HepG2 (cell line): ENCODE results near the gene MYO7B. TPM values are rescaled to one million over a fixed set of nuclear protein-coding genes. Genes with fewer than 3 reads are reported as not detected.

Experiments
- ATAC-seq: fragments of 200-7000 bp; cut with Tn5 transposase; 3 replicates; pipeline ENCODE4 v1.9.1; 2020; ENCODE audit warnings: mild to moderate bottlenecking, moderate library complexity
- BruUV-seq: library from RNA; stranded (reverse); fragments of 400-500 nt; replicated peaks from 2 replicates; lab custom pipeline; 2021; lab: Mats Ljungman, UMichigan
- CTCF ChIA-PET: fragments of 300-600 bp; formaldehyde crosslinking; extraction: SDS; loops from one replicate; lab custom pipeline; 2021; ENCODE audit warnings: low total read pairs, inconsistent platforms, low intra/inter-chr PET ratio; lab: Yijun Ruan, JAX
- POLR2A ChIA-PET: fragments of 350-600 bp; sonication (Branson Sonifier 250); formaldehyde crosslinking; loops from one replicate; lab custom pipeline; 2020; ENCODE audit warnings: antibody characterized with exemption, inconsistent platforms; lab: Yijun Ruan, JAX
- DNase-seq: peaks from one replicate; pipeline ENCODE4 v3.0.0-alpha.2; 2015; ENCODE audit warnings: low spot score
- FAIRE-seq: peaks from 3 replicates; lab custom pipeline; 2011; peaks lifted over from hg19 to GRCh38; lab: Jason Lieb, UNC
- H2AFZ ChIP-seq: one replicate; pipeline ENCODE4 v1.6.1; 2011; ENCODE audit warnings: low read length, inconsistent platforms
- H3K27ac ChIP-seq: fragments of 300-600 bp; 3 replicates; pipeline ENCODE4 v1.8.0; 2011; ENCODE audit warnings: mixed run types, mild to moderate bottlenecking, mixed read lengths, low read length, inconsistent platforms; ENCODE audit not compliant: insufficient read depth; ENCODE audit errors: extremely low read length
- H3K27me3 ChIP-seq, 2 experiments: fragments of 200-600 bp in 1 of 2; 2 replicates in 1 of 2; 3 replicates in 1 of 2; pipeline versions ENCODE4 v1.6.0 to v1.8.0; 2011; ENCODE audit warnings: low read length in 2 of 2, mild to moderate bottlenecking in 2 of 2, moderate library complexity in 2 of 2, inconsistent platforms in 1 of 2; ENCODE audit not compliant: insufficient read depth in 2 of 2, control insufficient read depth in 1 of 2
- H3K36me3 ChIP-seq, 2 experiments: fragments of 200-600 bp in 1 of 2; replicated peaks in 1 of 2; 2 replicates in 1 of 2; 3 replicates in 1 of 2; pipeline versions ENCODE4 v1.5.1 to v1.8.0; 2011; ENCODE audit warnings: low read length in 2 of 2, inconsistent platforms in 1 of 2; ENCODE audit not compliant: insufficient read depth in 2 of 2, control insufficient read depth in 1 of 2
- H3K4me1 ChIP-seq: 2 replicates; pipeline ENCODE4 v1.5.1; 2012; ENCODE audit warnings: low read length, inconsistent platforms; ENCODE audit not compliant: insufficient read depth
- H3K4me2 ChIP-seq: 2 replicates; pipeline ENCODE4 v1.6.0; 2011; ENCODE audit warnings: low read depth, low read length, inconsistent platforms
- H3K4me3 ChIP-seq, 3 experiments: fragments of 200-600 bp in 1 of 3; sonication (generic), shearing (Covaris generic) in 1 of 3; replicated peaks in 1 of 3; 2 replicates each; pipeline ENCODE4 v1.5.1; 2011 to 2016; ENCODE audit warnings: low read length in 3 of 3, inconsistent platforms in 2 of 3, low read depth in 2 of 3, mild to moderate bottlenecking in 2 of 3, control low read depth in 1 of 3, mixed read lengths in 1 of 3; ENCODE audit not compliant: insufficient read depth in 1 of 3
- H3K79me2 ChIP-seq: one replicate; pipeline ENCODE4 v1.6.1; 2011; ENCODE audit warnings: low read length, inconsistent platforms; ENCODE audit not compliant: insufficient read depth
- H3K9ac ChIP-seq: 2 replicates; pipeline ENCODE4 v1.6.0; 2011; ENCODE audit warnings: mild to moderate bottlenecking, low read depth, low read length, inconsistent platforms; ENCODE audit not compliant: insufficient read depth
- H3K9me3 ChIP-seq: 2 replicates; pipeline ENCODE4 v1.5.1; 2012; ENCODE audit warnings: mild to moderate bottlenecking, low read length
- H4K20me1 ChIP-seq: 2 replicates; pipeline ENCODE4 v1.6.0; 2011; ENCODE audit warnings: inconsistent platforms, mild to moderate bottlenecking, low read length, moderate library complexity; ENCODE audit not compliant: insufficient read depth
- ASH2L ChIP-seq: fragments of 300-600, 200-600 bp; sonication (generic); IDR thresholded peaks from 2 replicates; pipeline ENCODE4 v1.7.0; 2017; ENCODE audit warnings: low read depth, mild to moderate bottlenecking, moderate library complexity, mixed read lengths, low read length; ENCODE audit not compliant: insufficient read length
- ATF4 ChIP-seq, 2 experiments: fragments of 450-650 bp in 1 of 2; sonication (generic) in 1 of 2; formaldehyde crosslinking; IDR thresholded peaks; 2 replicates each; pipeline versions ENCODE4 v1.5.0 to v1.8.0; 2020 to 2022; ENCODE audit warnings: mild to moderate bottlenecking in 1 of 2, missing genetic modification reagents in 1 of 2
- ATF7 ChIP-seq, 2 experiments: fragments of 450-650 bp in 1 of 2; sonication (generic) in 1 of 2; formaldehyde crosslinking in 1 of 2; IDR thresholded peaks; 2 replicates each; pipeline versions ENCODE4 v1.4.0 to v1.6.1; 2016 to 2020; ENCODE audit warnings: antibody characterized with exemption in 1 of 2, mild to moderate bottlenecking in 1 of 2, missing genetic modification reagents in 1 of 2
- HDAC6 ChIP-seq: fragments of 200-600 bp; sonication (generic); IDR thresholded peaks from 2 replicates; pipeline ENCODE4 v1.7.0; 2017; ENCODE audit warnings: mild to moderate bottlenecking, antibody characterized with exemption, low read length, low read depth
- MEIS2 ChIP-seq: sonication (generic); formaldehyde crosslinking; IDR thresholded peaks from 2 replicates; pipeline ENCODE4 v1.9.0; 2021; ENCODE audit warnings: mild to moderate bottlenecking, missing genetic modification reagents
- NCOA1 ChIP-seq: sonication (generic); formaldehyde crosslinking; IDR thresholded peaks from 2 replicates; pipeline ENCODE4 v1.9.0; 2021; ENCODE audit warnings: missing genetic modification reagents
- NFYB ChIP-seq: sonication (generic); formaldehyde crosslinking; IDR thresholded peaks from 2 replicates; pipeline ENCODE4 v1.4.0; 2020; ENCODE audit warnings: missing genetic modification reagents
- SMC3 ChIP-seq: IDR thresholded peaks from 2 replicates; pipeline ENCODE4 v1.6.1; 2011; ENCODE audit warnings: low read length, improper control_type of control experiment
- TFDP1 ChIP-seq: IDR thresholded peaks from 2 replicates; pipeline ENCODE4 v1.6.1; 2016; ENCODE audit warnings: missing compliant biosample characterization, missing genetic modification reagents, borderline replicate concordance
- ZBTB26 ChIP-seq: IDR thresholded peaks from 2 replicates; pipeline ENCODE4 v1.6.1; 2016; ENCODE audit warnings: missing compliant biosample characterization, missing genetic modification reagents, borderline replicate concordance
- ZBTB34 ChIP-seq: sonication (generic); formaldehyde crosslinking; IDR thresholded peaks from 2 replicates; pipeline ENCODE4 v1.8.0; 2022; ENCODE audit warnings: mild to moderate bottlenecking, missing genetic modification reagents
- ZMAT3 ChIP-seq: sonication (generic); formaldehyde crosslinking; conservative IDR thresholded peaks from 2 replicates; pipeline ENCODE4 v1.7.0; 2021; ENCODE audit warnings: missing genetic modification reagents
- ZNF124 ChIP-seq: sonication (generic); formaldehyde crosslinking; IDR thresholded peaks from 2 replicates; pipeline ENCODE4 v1.4.0; 2020; ENCODE audit warnings: missing genetic modification reagents
- ZNF331 ChIP-seq: sonication (generic); formaldehyde crosslinking; IDR thresholded peaks from 2 replicates; pipeline ENCODE4 v1.4.0; 2020; ENCODE audit warnings: missing genetic modification reagents
- ZNF44 ChIP-seq: sonication (generic); formaldehyde crosslinking; IDR thresholded peaks from 2 replicates; pipeline ENCODE4 v1.5.1; 2020; ENCODE audit warnings: mild to moderate bottlenecking, missing genetic modification reagents
- ZNF556 ChIP-seq: sonication (generic); formaldehyde crosslinking; IDR thresholded peaks from 2 replicates; pipeline ENCODE4 v1.4.0; 2020; ENCODE audit warnings: mild to moderate bottlenecking, missing genetic modification reagents, borderline replicate concordance
- ZNF557 ChIP-seq: sonication (generic); formaldehyde crosslinking; IDR thresholded peaks from 2 replicates; pipeline ENCODE4 v1.4.0; 2020; ENCODE audit warnings: missing genetic modification reagents
- WGBS: methylation state at CpG from one replicate; pipeline ENCODE4 v1.1.6; 2017; ENCODE audit warnings: low lambda C conversion rate; 5-methylcytosine and 5-hydroxymethylcytosine counted together
- in situ Hi-C: cut with HindIII; loops from 2 replicates; pipeline ENCODE4 v1.10.0; 2017; ENCODE audit warnings: low pct_unique_long_range_greater_than_20kb; ENCODE audit not compliant: extremely low pct_ligation_motif_present
- intact Hi-C: fragments of 100-400 bp; cut with micrococcal nuclease; formaldehyde crosslinking; loops from one replicate; pipeline ENCODE4 v1.10.0; 2022; ENCODE audit not compliant: unreplicated experiment
- polyA plus RNA-seq, 8 experiments: library from polyadenylated mRNA; depleted of rRNA in 3 of 8; stranded (reverse) in 7 of 8; unstranded in 1 of 8; fragments of >200 nt; fragmentation: Illumina TruSeq in 4 of 8; extraction: Trizol in 4 of 8; gene quantifications; 2 replicates each; pipeline versions ENCODE4 v1.2.1 to v1.2.3, GENCODE V29; 2011 to 2016; ENCODE audit warnings: low read depth in 4 of 8, missing spikeins in 1 of 8, mixed read lengths in 1 of 8; ENCODE audit not compliant: insufficient read depth in 1 of 8
- total RNA-seq, 5 experiments: library from RNA; depleted of rRNA; stranded (reverse); fragments of >200 nt; fragmentation: Illumina TruSeq; extraction: Trizol; gene quantifications; 2 replicates each; pipeline ENCODE4 v1.2.3, GENCODE V29; 2016; ENCODE audit warnings: low read depth in 1 of 5

Gene MYO7B
- total and polyA plus RNA-seq, 2 of the 13 experiments (the other 11 are each of a cell fraction or from before 2014, with no cell fraction given), result not detected

GRCh38 chr2:127516041-127516762 is 19.3 kb upstream of the MYO7B start (continued):
- TF ChIP-seq ZMAT3 (CRISPR knock-in tag), result no peak
- no peak for TF ChIP-seq ATF4 (CRISPR knock-in tag; IDR thresholded peaks at IDR 0.05)
- no peak for TF ChIP-seq ZNF44 (CRISPR knock-in tag)
- TF ChIP-seq SMC3, result no peak
- TF ChIP-seq ZBTB34 (CRISPR knock-in tag), result no peak
- no peak for TF ChIP-seq ZNF556 (CRISPR knock-in tag)
- no peak for TF ChIP-seq ASH2L
- no peak for TF ChIP-seq NCOA1
- TF ChIP-seq, all 625 proteins: peak for 0

GRCh38 chr2:127517465-127517864 is 18.0 kb upstream of the MYO7B start:
- ChIA-PET CTCF (no interaction called here), POLR2A (interaction anchor here (3.4 kb wide), 1 partner anchor 9 kb away, joined by 16 read pairs; the partner anchor contains the start of gene IWS1)
- no TSS peak for BruUV-seq
- H2AFZ ChIP-seq, result no peak overlapping the region
- in situ Hi-C loops (no loop called here), intact Hi-C loops (no loop called here)
- H3K9me3 ChIP-seq, result no peaks in the 10 kb centered on the region
- DNase-seq (no peak), FAIRE-seq (no peak), ATAC-seq (no peak)
- H3K4me2 ChIP-seq, result no peak overlapping the region
- peaks cover 19 to 75% of the 10 kb centered on the region in 2 experiments for H3K36me3 ChIP-seq
- H3K9ac ChIP-seq, result no peak overlapping the region
- WGBS, result 96% methylated on average over 2 of the region's 2 CpGs
- H3K79me2 ChIP-seq, result peaks cover 88% of the 10 kb centered on the region
- H3K27ac ChIP-seq, result no peak overlapping the region
- H3K27me3 ChIP-seq, result no peaks in the 10 kb centered on the region
- H4K20me1 ChIP-seq, result peaks cover 15% of the 10 kb centered on the region; the same call in 1 of the 2 replicates
- no peak overlapping the region for H3K4me3 ChIP-seq
- peaks cover 15% of the 10 kb centered on the region for H3K4me1 ChIP-seq
- TF ChIP-seq HDAC6 (no peak), ZBTB26 (CRISPR knock-in tag) (no peak), NFYB (no peak), MEIS2 (CRISPR knock-in tag) (no peak), ZNF331 (CRISPR knock-in tag) (no peak), ATF7 (IDR thresholded peaks at IDR 0.05) (no peak), ATF7 (CRISPR knock-in tag; IDR thresholded peaks at IDR 0.05) (no peak), ZNF557 (CRISPR knock-in tag) (no peak), ZNF124 (no peak), TFDP1 (no peak)
